ENCODE measurements around the gene AKT2. TPM values are rescaled to one million over a fixed set of nuclear protein-coding genes. Genes with fewer than 3 reads are reported as not detected.
A peak's percentile ranks its signal among the peaks of the same experiment; 100 is the strongest.

AKT2 gene
- total and polyA plus RNA-seq, 2 of the 8 experiments (the other 6 are each of a cell fraction or from before 2014, with no cell fraction given), result 151 to 183 TPM

DNA sequence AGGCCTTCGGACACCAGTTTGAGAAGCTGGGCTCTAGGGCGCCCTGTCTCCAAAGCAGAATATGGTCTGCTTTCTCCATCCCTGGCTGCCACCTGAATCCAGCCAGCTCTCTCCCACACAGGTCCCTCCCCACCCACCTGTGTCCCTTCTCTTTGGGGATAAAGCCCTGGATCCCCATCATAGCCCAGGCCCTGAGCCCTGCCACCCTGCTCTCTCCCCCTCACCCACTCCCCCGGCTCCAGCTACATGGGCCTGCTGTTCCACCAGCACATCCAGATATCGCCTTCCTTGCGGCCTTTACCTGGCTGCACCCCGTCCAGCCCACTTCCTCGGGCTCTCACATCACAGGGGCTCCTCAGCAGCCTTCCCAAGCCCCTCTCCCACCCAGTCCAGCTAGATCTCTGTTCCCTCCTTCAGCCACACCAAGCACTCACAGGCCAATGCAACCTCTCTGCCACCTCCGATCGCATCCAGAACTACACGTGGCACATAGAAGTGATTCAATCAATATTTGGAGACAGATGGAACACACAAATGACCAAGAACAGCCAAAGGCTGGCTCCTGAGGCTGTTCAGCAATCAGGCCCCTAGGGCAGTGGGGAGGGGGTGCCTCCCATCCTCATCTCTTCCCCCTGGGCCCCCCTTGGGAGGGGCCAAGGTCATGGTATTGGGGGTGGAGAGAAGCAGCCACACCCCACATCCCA, 7.6 kb downstream of the AKT2 start:
- Histone ChIP-seq H3K4me2 (ENCODE audit: insufficient read depth in 1 of 2, low read depth in 2 of 2, low read length in 2 of 2) (no peak overlapping the region), H2BK20ac (ENCODE audit: low read length) (no peak overlapping the region), H2BK12ac (ENCODE audit: low read depth, low read length) (no peak overlapping the region), H3K23me2 (ENCODE audit: low read depth, low read length) (no peaks in the 10 kb centered on the region), H3K9ac (replicated peaks in 1 of 4; ENCODE audit: extremely low read depth in 1 of 4, low read depth in 3 of 4, low read length in 3 of 4) (no peak overlapping the region; a peak in 2 of 7 replicates), H4K8ac (ENCODE audit: extremely low read depth, insufficient read depth, low read length) (peak overlapping the region; percentile 60; the same call in 1 of the 2 replicates), H4K5ac (ENCODE audit: insufficient read length, low read depth, low read length) (no peak overlapping the region), H3K4me1 (replicated peaks in 1 of 4; ENCODE audit: control insufficient read depth in 3 of 4, insufficient read depth in 4 of 4, low read length in 3 of 4) (peaks cover 0 to 18% (median 12%) of the 10 kb centered on the region in 4 experiments; a peak in 6 of 7 replicates), H3K23ac (ENCODE audit: insufficient read length) (no peak overlapping the region), H2AK5ac (ENCODE audit: low read depth, low read length) (no peak overlapping the region), H3K79me1 (ENCODE audit: low read depth, low read length) (peaks cover 27% of the 10 kb centered on the region), H2BK15ac (ENCODE audit: low read length) (no peak overlapping the region), H4K91ac (replicated peaks; ENCODE audit: insufficient read length, low read length) (no peak overlapping the region), H2BK5ac (ENCODE audit: low read depth, low read length) (no peak overlapping the region), H3K56ac (replicated peaks; ENCODE audit: insufficient read length, low read depth, low read length) (no peak overlapping the region), H3K18ac (ENCODE audit: extremely low read depth, low read length) (no peak overlapping the region), H3K9me3 (ENCODE audit: insufficient read depth in 2 of 2, low read depth in 1 of 2, low read length in 1 of 2) (no peaks in the 10 kb centered on the region), H2BK120ac (replicated peaks; ENCODE audit: low read depth, low read length) (no peak overlapping the region), H3K14ac (ENCODE audit: insufficient read length) (no peak overlapping the region), H2AFZ (ENCODE audit: low read length) (no peak overlapping the region), H3K36me3 (ENCODE audit: control insufficient read depth in 2 of 4, insufficient read depth in 4 of 4, low read length in 3 of 4) (peaks cover 0 to 3% (median 0%) of the 10 kb centered on the region in 4 experiments; a peak in 1 of 8 replicates), H3K79me2 (ENCODE audit: control insufficient read depth in 1 of 2, insufficient read depth in 2 of 2, low read length in 2 of 2) (peaks cover 0 to 85% of the 10 kb centered on the region in 2 experiments; a peak in 2 of 4 replicates), H3K4me3 (ENCODE audit: extremely low read depth in 1 of 4, insufficient read depth in 2 of 4, low read depth in 3 of 4, low read length in 4 of 4) (no peak overlapping the region), H3K4ac (replicated peaks; ENCODE audit: insufficient read length, low read depth, low read length) (no peak overlapping the region), H3K27me3 (replicated peaks in 1 of 4; ENCODE audit: control insufficient read depth in 3 of 4, extremely low read depth in 1 of 4, insufficient read depth in 3 of 4, low read length in 3 of 4) (no peaks in the 10 kb centered on the region), H3K27ac (ENCODE audit: low read depth, low read length) (no peak overlapping the region), H4K20me1 (replicated peaks in 1 of 2; ENCODE audit: control insufficient read depth in 1 of 2, insufficient read depth in 2 of 2, low read length in 2 of 2) (peaks cover 6 to 17% of the 10 kb centered on the region in 2 experiments)
- 93% methylated on average over 10 of the region's 10 CpGs; no CpG with 5 or more reads in 1 of the 2 experiments for WGBS, 2 experiments (ENCODE audit: extremely low coverage in 1 of 2, insufficient coverage in 1 of 2, insufficient read length in 1 of 2, insufficient replicate concordance in 2 of 2, low coverage in 1 of 2, low lambda C conversion rate in 2 of 2, missing lambda C conversion rate in 1 of 2)
- no peak for DNase-seq (ENCODE audit: low read depth in 1 of 2, low spot score in 2 of 2)
- ChIA-PET CTCF (ENCODE audit: partially characterized antibody) (interaction anchor here (0.5 to 3.2 kb wide), 6 partner anchors 13 to 105 kb away, joined by 3 to 12 read pairs (median 5); partner anchors contain the start of gene TTC9B), POLR2A (ENCODE audit: partially characterized antibody) (no interaction called here)
- FAIRE-seq, result no peak
- TF ChIP-seq TAF1 (IDR thresholded peaks at IDR 0.05; ENCODE audit: low read depth, low read length), result no peak
- TF ChIP-seq CBX5 (IDR thresholded peaks at IDR 0.05; ENCODE audit: low read depth, low read length), result no peak
- TF ChIP-seq SIX5 (IDR thresholded peaks at IDR 0.05; ENCODE audit: low read depth, low read length), result no peak
- TF ChIP-seq NANOG (IDR thresholded peaks at IDR 0.05; ENCODE audit: insufficient read depth, low read depth, low read length, poor library complexity, severe bottlenecking), result no peak
- TF ChIP-seq RFX5 (IDR thresholded peaks at IDR 0.05; ENCODE audit: borderline replicate concordance, low read depth, low read length), result no peak
- TF ChIP-seq EGR1 (IDR thresholded peaks at IDR 0.05; ENCODE audit: borderline replicate concordance, low read depth, low read length), result no peak
- no peak for TF ChIP-seq JUN (IDR thresholded peaks at IDR 0.05; ENCODE audit: low read depth, low read length)
- TF ChIP-seq HDAC2 (IDR thresholded peaks at IDR 0.05; ENCODE audit: borderline replicate concordance in 1 of 2, low read depth in 2 of 2, low read length in 2 of 2), result no peak
- no peak for TF ChIP-seq SP2 (IDR thresholded peaks at IDR 0.05; ENCODE audit: low read length)
- TF ChIP-seq BACH1 (IDR thresholded peaks at IDR 0.05; ENCODE audit: low read length), result no peak
- TF ChIP-seq HDAC6 (IDR thresholded peaks at IDR 0.05; ENCODE audit: low read depth, low read length), result no peak
- TF ChIP-seq E2F6 (IDR thresholded peaks at IDR 0.05), result no peak

All from H1 (cell line).